HepG2 (cell line): ENCODE data around the gene TAB2. TPM values are rescaled to one million over a fixed set of nuclear protein-coding genes. Genes with fewer than 3 reads are reported as not detected.

ENCODE experiments used
- ATF7-NPFF ChIP-seq: sonication (generic); formaldehyde crosslinking; IDR thresholded peaks from 2 replicates; pipeline ENCODE4 v1.8.1; 2023; ENCODE audit warnings: mild to moderate bottlenecking, low read depth, missing genetic modification reagents, moderate library complexity
- HMGXB4 ChIP-seq, 2 experiments: sonication (generic) in 1 of 2; formaldehyde crosslinking in 1 of 2; IDR thresholded peaks; 2 replicates each; pipeline versions ENCODE4 v1.4.0 to v1.6.1; 2018 to 2020; ENCODE audit warnings: missing genetic modification reagents in 2 of 2, borderline replicate concordance in 1 of 2, low read depth in 1 of 2, mild to moderate bottlenecking in 1 of 2, missing biosample characterization in 1 of 2
- HOMEZ ChIP-seq: IDR thresholded peaks from 2 replicates; pipeline ENCODE4 v1.6.1; 2016; ENCODE audit warnings: low read depth
- NR2F1 ChIP-seq, 2 experiments: fragments of 450-650 bp in 1 of 2; formaldehyde crosslinking in 1 of 2; IDR thresholded peaks; 2 replicates each; pipeline versions ENCODE4 v1.5.0 to v1.6.1; 2016 to 2020; ENCODE audit warnings: mild to moderate bottlenecking in 1 of 2, missing compliant biosample characterization in 1 of 2, missing genetic modification reagents in 1 of 2, moderate library complexity in 1 of 2
- PAXIP1 ChIP-seq: sonication (generic); formaldehyde crosslinking; conservative IDR thresholded peaks from 2 replicates; pipeline ENCODE4 v1.4.0; 2020; ENCODE audit warnings: mild to moderate bottlenecking, missing genetic modification reagents, moderate library complexity
- RELA ChIP-seq: sonication (generic); formaldehyde crosslinking; IDR thresholded peaks from 2 replicates; pipeline ENCODE4 v1.4.0; 2020; ENCODE audit warnings: missing genetic modification reagents
- SOX13 ChIP-seq, 3 experiments: fragments of 450-650 bp in 1 of 3; sonication (generic) in 1 of 3; formaldehyde crosslinking in 1 of 3; IDR thresholded peaks in 2 of 3; conservative IDR thresholded peaks in 1 of 3; 2 replicates each; pipeline versions ENCODE4 v1.5.0 to v1.6.1; 2016 to 2020; ENCODE audit warnings: antibody characterized with exemption in 1 of 3, mild to moderate bottlenecking in 1 of 3, missing compliant biosample characterization in 1 of 3, missing genetic modification reagents in 1 of 3, moderate library complexity in 1 of 3
- ZBTB10 ChIP-seq: sonication (generic); formaldehyde crosslinking; IDR thresholded peaks from 2 replicates; pipeline ENCODE4 v1.4.0; 2020; ENCODE audit warnings: missing genetic modification reagents, borderline replicate concordance
- ZMAT3 ChIP-seq: sonication (generic); formaldehyde crosslinking; conservative IDR thresholded peaks from 2 replicates; pipeline ENCODE4 v1.7.0; 2021; ENCODE audit warnings: missing genetic modification reagents
- ZMYM4 ChIP-seq: sonication (generic); formaldehyde crosslinking; IDR thresholded peaks from 2 replicates; pipeline ENCODE4 v1.8.1; 2023; ENCODE audit warnings: mild to moderate bottlenecking, missing genetic modification reagents
- ZNF331 ChIP-seq: sonication (generic); formaldehyde crosslinking; IDR thresholded peaks from 2 replicates; pipeline ENCODE4 v1.4.0; 2020; ENCODE audit warnings: missing genetic modification reagents
- ZNF451 ChIP-seq: sonication (generic); formaldehyde crosslinking; IDR thresholded peaks from 2 replicates; pipeline ENCODE4 v1.5.0; 2020; ENCODE audit warnings: mild to moderate bottlenecking, missing genetic modification reagents
- ZNF614 ChIP-seq: IDR thresholded peaks from 2 replicates; pipeline ENCODE4 v1.6.1; 2018; ENCODE audit warnings: missing biosample characterization, missing genetic modification reagents, inconsistent platforms, borderline replicate concordance
- ZNF660 ChIP-seq: sonication (generic); formaldehyde crosslinking; IDR thresholded peaks from 2 replicates; pipeline ENCODE4 v1.5.1; 2020; ENCODE audit warnings: mild to moderate bottlenecking, low read depth, missing genetic modification reagents, borderline replicate concordance
- ZNF816 ChIP-seq: sonication (generic); formaldehyde crosslinking; IDR thresholded peaks from 2 replicates; pipeline ENCODE4 v1.8.0; 2022; ENCODE audit warnings: missing genetic modification reagents, mild to moderate bottlenecking, borderline replicate concordance
- polyA plus RNA-seq, 8 experiments: library from polyadenylated mRNA; depleted of rRNA in 3 of 8; stranded (reverse) in 7 of 8; unstranded in 1 of 8; fragments of >200 nt; fragmentation: Illumina TruSeq in 4 of 8; extraction: Trizol in 4 of 8; gene quantifications; 2 replicates each; pipeline versions ENCODE4 v1.2.1 to v1.2.3, GENCODE V29; 2011 to 2016; ENCODE audit warnings: low read depth in 4 of 8, missing spikeins in 1 of 8, mixed read lengths in 1 of 8; ENCODE audit not compliant: insufficient read depth in 1 of 8
- total RNA-seq, 5 experiments: library from RNA; depleted of rRNA; stranded (reverse); fragments of >200 nt; fragmentation: Illumina TruSeq; extraction: Trizol; gene quantifications; 2 replicates each; pipeline ENCODE4 v1.2.3, GENCODE V29; 2016; ENCODE audit warnings: low read depth in 1 of 5

TAB2 gene
- total and polyA plus RNA-seq, 2 of the 13 experiments (the other 11 are each of a cell fraction or from before 2014, with no cell fraction given) = 23.7 to 50.2 TPM

- peak; percentile 20; the same call in 1 of the 2 replicates for TF ChIP-seq PAXIP1 (CRISPR knock-in tag)
- TF ChIP-seq ZNF331 = peak; percentile 76
- TF ChIP-seq NR2F1 (CRISPR knock-in tag; IDR thresholded peaks at IDR 0.05) = peak; percentile 77
- 0 out of 2 replicates have a peak, but pooled peaks have one; percentile 33 for TF ChIP-seq ZNF614 (CRISPR knock-in tag)
- TF ChIP-seq SOX13 (IDR thresholded peaks at IDR 0.05) = no peak
- peak in 1 of 2 experiments; percentile 29; a peak in 1 of 4 replicates for TF ChIP-seq SOX13 (CRISPR knock-in tag; conservative IDR thresholded peaks at IDR 0.05 in 1 of 2, IDR thresholded peaks at IDR 0.05 in 1 of 2)
- 0 out of 2 replicates have a peak, but pooled peaks have one; percentile 17 for TF ChIP-seq HOMEZ (CRISPR knock-in tag)
- TF ChIP-seq ZNF660 (CRISPR knock-in tag) = no peak
- peak; percentile 66; the same call in 1 of the 2 replicates for TF ChIP-seq ZBTB10
- peak; percentile 93 for TF ChIP-seq RELA
- TF ChIP-seq ATF7-NPFF (CRISPR knock-in tag) = 0 out of 2 replicates have a peak, but pooled peaks have one; percentile 27
- TF ChIP-seq ZNF816 (CRISPR knock-in tag) = 0 out of 2 replicates have a peak, but pooled peaks have one; percentile 40
- no peak for TF ChIP-seq ZMAT3 (CRISPR knock-in tag)
- 0 out of 2 replicates have a peak, but pooled peaks have one; percentile 60 for TF ChIP-seq ZNF451 (CRISPR knock-in tag)
- TF ChIP-seq HMGXB4 (CRISPR knock-in tag; IDR thresholded peaks at IDR 0.05; ENCODE audit: borderline replicate concordance in 1 of 2, low read depth in 1 of 2) = peak in 1 of 2 experiments; percentile 90; a peak in 1 of 4 replicates
- peak; percentile 76 for TF ChIP-seq ZMYM4 (CRISPR knock-in tag)
Measured at GRCh38 chr6:149431905-149432775, 114.6 kb downstream of the TAB2 start (continued).
